ENCODE results near the gene SLC30A1.

The SLC30A1 gene

DNA sequence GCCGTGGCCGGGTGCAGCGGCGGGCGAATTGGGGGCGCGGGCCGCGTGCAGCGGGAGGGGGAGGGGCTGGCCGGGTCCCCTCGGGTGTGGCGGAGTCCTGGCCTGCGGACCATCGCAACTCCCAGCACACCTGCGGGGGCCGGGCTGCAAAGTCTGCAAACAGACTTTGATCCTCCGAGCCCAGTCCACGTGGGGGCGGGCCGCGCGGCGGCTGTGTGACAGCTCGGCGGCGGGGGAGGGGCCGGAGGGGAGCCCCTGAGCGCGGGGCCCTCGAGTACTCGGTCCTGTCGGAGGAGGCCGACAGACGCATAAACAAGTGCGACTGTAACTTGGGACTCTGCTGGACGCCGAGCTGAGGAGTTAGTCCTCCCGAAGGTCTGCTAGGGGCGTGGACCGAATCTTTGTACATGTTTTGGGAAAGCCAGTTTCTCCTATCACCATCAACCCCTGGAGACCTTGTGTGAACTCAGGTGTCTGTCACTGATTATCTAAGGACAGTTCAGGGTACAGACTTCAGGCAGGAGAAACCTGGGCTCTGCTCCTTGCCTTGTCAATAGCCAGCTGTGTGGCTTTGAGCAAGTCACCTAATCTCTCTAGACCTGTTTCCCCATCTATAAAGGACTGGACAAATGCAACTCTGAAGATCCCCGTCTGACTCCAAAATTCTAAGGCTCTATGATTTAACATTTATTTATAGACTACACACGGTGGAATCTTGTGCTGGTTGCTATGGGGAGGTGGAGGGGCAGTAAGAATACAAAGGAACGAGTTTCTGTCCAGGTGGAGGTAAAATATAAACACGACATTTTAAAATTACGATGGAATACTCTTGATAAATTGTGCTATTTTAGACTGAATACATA lies 710 bp upstream of the SLC30A1 start:
- no peaks in the 10 kb centered on the region for H3K27me3 ChIP-seq (ENCODE audit: insufficient read depth, low read length)
- peaks cover 4% of the 10 kb centered on the region; the same call in 1 of the 2 replicates for H3K36me3 ChIP-seq (ENCODE audit: insufficient read depth, low read length)
- peak overlapping the region; percentile 81 for H3K4me3 ChIP-seq (ENCODE audit: low read depth, low read length, poor library complexity, severe bottlenecking)
- peak overlapping the region; percentile 59 for H3K9ac ChIP-seq (ENCODE audit: low read length)
- peaks cover 30% of the 10 kb centered on the region for H3K4me1 ChIP-seq (ENCODE audit: insufficient read depth, low read length, severe bottlenecking)
- H4K20me1 ChIP-seq (ENCODE audit: insufficient read depth, low read length): no peaks in the 10 kb centered on the region
- no peaks in the 10 kb centered on the region for H3K9me3 ChIP-seq (ENCODE audit: low read length)
- no peaks in the 10 kb centered on the region for H3F3A ChIP-seq (ENCODE audit: insufficient read depth, low read length)
- H3K9me2 ChIP-seq (ENCODE audit: low read depth, low read length): no peaks in the 10 kb centered on the region
- H3K4me2 ChIP-seq (ENCODE audit: low read length): peak overlapping the region; percentile 97
- no peak overlapping the region for H3K27ac ChIP-seq (ENCODE audit: low read depth, low read length, poor library complexity, severe bottlenecking)
- H3K79me2 ChIP-seq (ENCODE audit: insufficient read depth, low read length): no peaks in the 10 kb centered on the region
- TF ChIP-seq, protein P1, sequence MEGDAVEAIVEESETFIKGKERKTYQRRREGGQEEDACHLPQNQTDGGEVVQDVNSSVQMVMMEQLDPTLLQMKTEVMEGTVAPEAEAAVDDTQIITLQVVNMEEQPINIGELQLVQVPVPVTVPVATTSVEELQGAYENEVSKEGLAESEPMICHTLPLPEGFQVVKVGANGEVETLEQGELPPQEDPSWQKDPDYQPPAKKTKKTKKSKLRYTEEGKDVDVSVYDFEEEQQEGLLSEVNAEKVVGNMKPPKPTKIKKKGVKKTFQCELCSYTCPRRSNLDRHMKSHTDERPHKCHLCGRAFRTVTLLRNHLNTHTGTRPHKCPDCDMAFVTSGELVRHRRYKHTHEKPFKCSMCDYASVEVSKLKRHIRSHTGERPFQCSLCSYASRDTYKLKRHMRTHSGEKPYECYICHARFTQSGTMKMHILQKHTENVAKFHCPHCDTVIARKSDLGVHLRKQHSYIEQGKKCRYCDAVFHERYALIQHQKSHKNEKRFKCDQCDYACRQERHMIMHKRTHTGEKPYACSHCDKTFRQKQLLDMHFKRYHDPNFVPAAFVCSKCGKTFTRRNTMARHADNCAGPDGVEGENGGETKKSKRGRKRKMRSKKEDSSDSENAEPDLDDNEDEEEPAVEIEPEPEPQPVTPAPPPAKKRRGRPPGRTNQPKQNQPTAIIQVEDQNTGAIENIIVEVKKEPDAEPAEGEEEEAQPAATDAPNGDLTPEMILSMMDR (IDR thresholded peaks at IDR 0.05; ENCODE audit: low read length): no peak
- no peak for TF ChIP-seq EZH2 (IDR thresholded peaks at IDR 0.05; ENCODE audit: borderline replicate concordance, low read length)
- no peak overlapping the region for H2AFZ ChIP-seq (ENCODE audit: low read length)

DNA sequence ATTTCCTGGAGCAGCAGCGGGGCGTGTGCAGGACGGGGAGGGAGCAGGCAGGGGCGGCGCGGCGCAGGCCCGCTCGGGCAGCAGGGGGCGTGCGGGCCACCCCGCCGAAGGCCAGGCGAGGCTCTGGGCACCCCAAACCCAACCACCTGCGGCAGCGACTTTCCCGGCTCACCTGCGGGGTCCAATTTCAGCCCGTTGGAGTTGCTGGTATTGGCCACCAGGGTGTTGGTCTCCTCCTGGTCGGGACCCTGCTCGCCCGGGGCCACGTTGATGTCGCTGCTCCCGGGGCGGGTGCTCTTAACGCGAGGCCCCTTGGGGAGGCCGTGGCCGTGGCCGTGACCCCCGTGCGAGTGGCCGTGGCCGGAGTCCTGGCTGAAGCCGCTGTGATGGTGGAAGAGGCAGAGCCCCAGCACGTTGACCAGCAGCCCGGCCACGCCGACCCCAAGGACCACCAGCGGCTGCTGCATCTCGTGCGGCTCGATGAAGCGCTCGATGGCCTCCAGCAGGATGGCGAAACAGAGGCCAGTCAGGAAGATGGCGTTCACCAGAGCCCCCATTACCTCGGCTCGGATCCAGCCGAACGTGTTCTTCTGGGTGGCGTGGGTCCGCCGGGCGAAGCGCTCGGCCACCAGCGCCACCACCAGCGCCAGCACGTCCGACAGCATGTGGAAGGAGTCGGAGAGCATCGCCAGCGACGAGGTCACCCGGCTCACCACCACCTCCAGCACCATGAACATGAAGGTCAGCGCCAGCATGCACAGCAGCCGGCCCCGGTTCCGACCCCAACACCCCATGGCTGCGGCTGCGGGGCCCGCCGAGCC lies 932 bp downstream of the SLC30A1 start:
- TF ChIP-seq, protein P1 (IDR thresholded peaks at IDR 0.05; ENCODE audit: low read length): peak; percentile 71
- TF ChIP-seq EZH2 (IDR thresholded peaks at IDR 0.05; ENCODE audit: borderline replicate concordance, low read length): no peak
- Histone ChIP-seq H3K27ac (ENCODE audit: low read depth, low read length, poor library complexity, severe bottlenecking) (no peak overlapping the region), H3K9ac (ENCODE audit: low read length) (peak overlapping the region; percentile 70), H3K4me2 (ENCODE audit: low read length) (peak overlapping the region; percentile 97), H2AFZ (ENCODE audit: low read length) (no peak overlapping the region), H3K9me2 (ENCODE audit: low read depth, low read length) (no peaks in the 10 kb centered on the region), H3K9me3 (ENCODE audit: low read length) (no peaks in the 10 kb centered on the region), H3F3A (ENCODE audit: insufficient read depth, low read length) (no peaks in the 10 kb centered on the region), H3K79me2 (ENCODE audit: insufficient read depth, low read length) (no peaks in the 10 kb centered on the region), H3K27me3 (ENCODE audit: insufficient read depth, low read length) (no peaks in the 10 kb centered on the region), H4K20me1 (ENCODE audit: insufficient read depth, low read length) (no peaks in the 10 kb centered on the region), H3K4me3 (ENCODE audit: low read depth, low read length, poor library complexity, severe bottlenecking) (peak overlapping the region; percentile 81), H3K36me3 (ENCODE audit: insufficient read depth, low read length) (peaks cover 4% of the 10 kb centered on the region; the same call in 1 of the 2 replicates), H3K4me1 (ENCODE audit: insufficient read depth, low read length, severe bottlenecking) (peaks cover 30% of the 10 kb centered on the region)

DNA sequence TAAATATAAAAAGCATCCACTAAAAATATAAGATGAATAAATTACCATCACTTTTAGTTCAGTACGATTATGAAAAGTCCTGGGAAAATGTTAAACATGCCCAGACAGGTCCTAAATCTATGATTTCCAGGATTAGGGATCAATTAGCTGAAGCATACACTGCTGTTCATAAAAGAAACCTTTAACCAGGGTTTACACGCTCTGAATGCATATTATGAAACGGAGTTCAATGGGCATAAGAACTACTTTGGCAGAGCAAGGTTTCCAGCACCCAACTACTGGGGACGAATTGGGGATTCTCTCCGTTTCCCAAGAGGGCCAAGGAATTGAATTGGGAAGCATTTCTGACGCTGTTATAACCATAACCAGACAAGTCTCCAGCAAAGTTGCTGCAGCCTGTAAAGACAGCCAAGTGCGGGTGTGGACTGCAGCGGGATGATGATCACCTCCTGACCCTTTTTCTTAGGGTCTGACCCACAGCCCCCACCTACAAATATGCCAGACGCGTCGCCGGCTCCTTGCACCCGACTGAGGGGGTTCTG lies 1.6 kb downstream of the SLC30A1 start:
- H3K36me3 ChIP-seq (ENCODE audit: insufficient read depth, low read length): peaks cover 4% of the 10 kb centered on the region; the same call in 1 of the 2 replicates
- TF ChIP-seq, protein P1 (IDR thresholded peaks at IDR 0.05; ENCODE audit: low read length): no peak
- no peak for TF ChIP-seq EZH2 (IDR thresholded peaks at IDR 0.05; ENCODE audit: borderline replicate concordance, low read length)
- H2AFZ ChIP-seq (ENCODE audit: low read length): no peak overlapping the region
- peak overlapping the region; percentile 81 for H3K4me3 ChIP-seq (ENCODE audit: low read depth, low read length, poor library complexity, severe bottlenecking)
- H3K27me3 ChIP-seq (ENCODE audit: insufficient read depth, low read length): no peaks in the 10 kb centered on the region
- no peak overlapping the region for H3K27ac ChIP-seq (ENCODE audit: low read depth, low read length, poor library complexity, severe bottlenecking)
- H3K9ac ChIP-seq (ENCODE audit: low read length): peak overlapping the region; percentile 70; the same call in 1 of the 2 replicates
- peak overlapping the region; percentile 97 for H3K4me2 ChIP-seq (ENCODE audit: low read length)
- H3K9me3 ChIP-seq (ENCODE audit: low read length): no peaks in the 10 kb centered on the region
- H4K20me1 ChIP-seq (ENCODE audit: insufficient read depth, low read length): no peaks in the 10 kb centered on the region
- no peaks in the 10 kb centered on the region for H3F3A ChIP-seq (ENCODE audit: insufficient read depth, low read length)
- no peaks in the 10 kb centered on the region for H3K79me2 ChIP-seq (ENCODE audit: insufficient read depth, low read length)
- H3K4me1 ChIP-seq (ENCODE audit: insufficient read depth, low read length, severe bottlenecking): peaks cover 30% of the 10 kb centered on the region
- H3K9me2 ChIP-seq (ENCODE audit: low read depth, low read length): no peaks in the 10 kb centered on the region

Measured in OCI-LY1 (cell line).